LNCaP clone FGC (cell line): Measurements from ENCODE around the gene WDR7.

Experiments
- DNase-seq: peaks from one replicate; pipeline ENCODE4 v3.0.0-alpha.2; 2011; ENCODE audit warnings: low read depth
- H3K4me3 ChIP-seq: 2 replicates; pipeline ENCODE4 v1.5.1; 2011; ENCODE audit warnings: mild to moderate bottlenecking, low read depth, low read length, control low read depth
- CTCF ChIP-seq: IDR thresholded peaks from 2 replicates; pipeline ENCODE4 v1.5.1; 2012; ENCODE audit warnings: mild to moderate bottlenecking; ENCODE audit not compliant: control insufficient read depth, insufficient read depth; ENCODE audit errors: extremely low read depth

WDR7 gene

DNA sequence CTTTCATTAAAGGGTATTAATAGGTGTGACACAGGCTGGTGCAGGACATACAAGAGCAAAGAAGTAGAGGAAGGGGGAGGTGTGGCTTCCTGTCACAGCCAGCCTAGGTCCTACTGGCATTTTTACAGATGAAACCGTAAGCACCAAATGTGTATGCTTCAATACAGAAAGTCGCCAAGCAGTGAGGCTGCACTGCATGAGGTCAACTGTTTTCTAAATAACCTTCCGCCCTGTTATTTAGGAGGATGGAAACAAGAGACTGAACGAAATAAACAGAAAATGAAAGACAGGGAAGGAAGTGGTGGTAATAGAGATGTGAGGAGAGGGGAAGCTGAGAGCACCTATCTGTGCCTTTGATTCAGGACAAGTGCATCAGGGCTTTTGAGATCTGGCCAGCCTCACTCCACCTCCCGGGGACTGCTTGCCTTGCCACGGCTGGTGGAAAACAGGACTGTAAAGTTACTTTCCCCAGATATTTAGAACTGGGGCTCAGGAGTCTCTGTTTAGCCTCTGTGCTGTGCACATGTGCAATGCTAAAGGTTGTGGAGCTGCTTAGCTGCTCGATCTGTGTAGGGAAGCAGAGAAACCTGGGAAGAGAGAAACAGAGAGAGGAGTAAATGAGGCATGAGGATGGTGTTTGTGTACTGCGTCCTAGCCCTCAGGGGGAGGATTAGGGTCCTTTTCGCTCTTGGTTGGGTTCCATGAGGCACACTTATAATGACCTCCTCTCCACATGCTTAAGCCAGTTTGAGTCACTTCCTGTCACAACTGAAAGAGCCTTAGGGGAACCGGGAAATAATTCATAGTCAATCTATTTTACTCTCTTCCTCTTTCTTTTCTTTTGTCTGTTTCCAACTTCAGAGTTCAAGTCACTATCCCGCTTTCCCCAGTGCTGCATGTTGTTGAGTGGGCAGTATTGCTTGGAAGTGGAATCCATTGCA lies 433.4 kb downstream of the WDR7 start:
- H3K4me3 ChIP-seq = no peak overlapping the region
- DNase-seq = no peak
- no peak for TF ChIP-seq CTCF

- TF ChIP-seq CTCF = no peak
- DNase-seq = no peak
- no peak overlapping the region for H3K4me3 ChIP-seq
Observed at GRCh38 chr18:57085371-57085770, 434.2 kb downstream of the WDR7 start.

DNA sequence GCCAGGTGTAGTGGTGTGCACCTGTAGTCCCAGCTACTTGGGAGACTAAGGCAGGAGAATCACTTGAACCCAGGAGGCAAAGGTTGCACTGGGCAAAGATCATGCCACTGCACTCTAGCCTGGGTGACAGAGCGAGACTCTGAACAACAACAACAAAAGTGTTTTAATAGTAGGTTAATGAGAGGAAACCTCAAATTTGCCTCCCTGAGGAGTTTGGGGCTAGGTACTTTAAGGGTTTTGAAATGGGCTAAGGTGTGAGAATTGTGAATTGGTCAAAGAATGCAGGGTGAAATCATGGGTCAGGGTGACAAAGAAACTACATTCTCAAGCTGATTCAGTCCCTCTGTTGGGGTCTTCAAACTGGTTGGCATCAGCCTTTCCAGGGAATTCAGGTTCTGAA lies 435.0 kb downstream of the WDR7 start:
- DNase-seq = no peak
- no peak for TF ChIP-seq CTCF
- no peak overlapping the region for H3K4me3 ChIP-seq
